OCI-LY3 (cell line): ENCODE measurements around the gene GON7.

ENCODE experiments used
- CTCF ChIP-seq: fragments of 200-600, 300-600 bp; sonication (generic); IDR thresholded peaks from 2 replicates; pipeline ENCODE4 v1.5.1; 2014; ENCODE audit warnings: antibody characterized with exemption, low read length, low read depth
- EZH2phosphoT487 ChIP-seq: fragments of 200-600 bp; shearing (Covaris generic); IDR thresholded peaks from 2 replicates; pipeline ENCODE4 v1.6.1; 2018; ENCODE audit warnings: antibody characterized with exemption, mixed run types, low read depth

DNA sequence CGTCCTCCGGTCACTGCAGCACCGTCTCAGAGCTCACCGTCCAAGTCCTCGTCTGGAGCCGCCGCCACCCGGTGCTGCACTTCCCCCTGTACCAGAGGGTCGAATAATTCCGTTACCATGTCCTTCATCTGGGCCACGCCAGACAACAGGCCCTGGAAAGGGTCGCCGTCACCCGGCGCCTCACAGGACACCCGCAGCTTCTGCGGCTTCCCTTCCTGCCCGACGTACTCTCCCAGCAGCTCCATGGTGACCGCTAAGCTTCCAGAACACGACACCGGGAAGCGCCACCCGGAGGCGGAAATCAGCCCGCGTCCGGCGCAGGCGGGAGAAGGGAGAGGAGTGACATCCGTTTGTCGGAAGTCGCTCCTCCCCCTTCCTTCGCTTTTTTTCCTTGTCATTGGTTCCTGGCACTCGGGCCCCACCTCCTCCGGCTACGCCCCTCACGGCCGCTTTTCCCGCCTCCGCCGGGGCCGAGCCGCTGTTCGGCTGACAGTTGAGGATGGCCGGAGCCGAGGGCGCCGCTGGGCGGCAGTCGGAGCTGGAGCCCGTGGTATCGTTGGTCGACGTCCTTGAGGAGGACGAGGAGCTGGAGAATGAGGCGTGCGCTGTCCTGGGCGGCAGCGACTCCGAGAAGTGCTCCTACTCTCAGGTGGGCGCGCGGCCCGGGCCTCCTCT lies at the start of gene GON7, which contains the start of gene UBR7:
- TF ChIP-seq CTCF: no peak; the same call in 1 of the 2 replicates
- TF ChIP-seq EZH2phosphoT487: no peak
